ENCODE data around the gene ANKRD44. TPM values are rescaled to one million over a fixed set of nuclear protein-coding genes. Genes with fewer than 3 reads are reported as not detected.

The ANKRD44 gene
- total RNA-seq, 1 experiment from 2014 or later = 2.4 TPM

DNA sequence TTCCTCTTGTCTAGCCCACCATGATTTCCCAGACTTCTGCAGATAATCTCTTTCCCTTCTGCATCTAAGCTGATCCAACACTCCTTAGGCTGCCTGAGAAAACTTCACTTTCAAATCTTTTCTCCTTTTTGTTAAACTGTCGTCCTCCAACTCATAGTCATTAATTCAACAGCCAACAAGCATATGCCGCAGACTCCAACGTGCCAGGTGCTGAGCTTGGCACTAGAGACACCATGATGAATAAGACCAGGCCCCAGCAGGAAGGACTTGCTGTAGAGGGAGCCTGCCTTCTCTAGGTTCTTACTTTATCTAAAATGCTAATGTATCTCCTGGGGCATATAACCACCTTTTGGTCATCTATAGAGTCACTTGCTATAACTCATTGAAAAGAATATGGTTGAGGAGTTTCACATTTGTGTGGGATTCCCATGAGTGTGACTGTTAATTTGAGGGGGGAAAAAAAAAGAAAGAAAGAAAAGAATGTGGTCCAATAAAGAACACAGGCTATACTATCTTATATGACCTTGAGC lies 51.0 kb downstream of the ANKRD44 start:
- Histone ChIP-seq H3K9ac (ENCODE audit: low read length) (no peak overlapping the region), H2AFZ (ENCODE audit: low read length) (no peak overlapping the region), H3K79me2 (ENCODE audit: low read length) (no peaks in the 10 kb centered on the region), H3K36me3 (ENCODE audit: low read depth, low read length) (no peaks in the 10 kb centered on the region), H3F3A (ENCODE audit: low read length, unreplicated experiment) (no peaks in the 10 kb centered on the region), H3K27me3 (ENCODE audit: low read length) (no peaks in the 10 kb centered on the region), H3K9me2 (replicated peaks; ENCODE audit: low read length) (no peaks in the 10 kb centered on the region), H3K9me3 (ENCODE audit: low read length) (no peaks in the 10 kb centered on the region), H4K20me1 (ENCODE audit: low read length) (no peaks in the 10 kb centered on the region), H3K4me2 (ENCODE audit: low read length) (no peak overlapping the region), H3K4me3 (ENCODE audit: low read length) (no peak overlapping the region), H3K4me1 (ENCODE audit: insufficient read depth, low read length) (no peaks in the 10 kb centered on the region), H3K27ac (ENCODE audit: low read length) (no peak overlapping the region)
- intact Hi-C loops (cut with micrococcal nuclease) = no loop called here
- BruUV-seq (replicated peaks) = no TSS peak
- no peak for ATAC-seq
- no peak for TF ChIP-seq EZH2phosphoT487 (IDR thresholded peaks at IDR 0.05; ENCODE audit: borderline replicate concordance, low read length)
- TF ChIP-seq, protein P1, sequence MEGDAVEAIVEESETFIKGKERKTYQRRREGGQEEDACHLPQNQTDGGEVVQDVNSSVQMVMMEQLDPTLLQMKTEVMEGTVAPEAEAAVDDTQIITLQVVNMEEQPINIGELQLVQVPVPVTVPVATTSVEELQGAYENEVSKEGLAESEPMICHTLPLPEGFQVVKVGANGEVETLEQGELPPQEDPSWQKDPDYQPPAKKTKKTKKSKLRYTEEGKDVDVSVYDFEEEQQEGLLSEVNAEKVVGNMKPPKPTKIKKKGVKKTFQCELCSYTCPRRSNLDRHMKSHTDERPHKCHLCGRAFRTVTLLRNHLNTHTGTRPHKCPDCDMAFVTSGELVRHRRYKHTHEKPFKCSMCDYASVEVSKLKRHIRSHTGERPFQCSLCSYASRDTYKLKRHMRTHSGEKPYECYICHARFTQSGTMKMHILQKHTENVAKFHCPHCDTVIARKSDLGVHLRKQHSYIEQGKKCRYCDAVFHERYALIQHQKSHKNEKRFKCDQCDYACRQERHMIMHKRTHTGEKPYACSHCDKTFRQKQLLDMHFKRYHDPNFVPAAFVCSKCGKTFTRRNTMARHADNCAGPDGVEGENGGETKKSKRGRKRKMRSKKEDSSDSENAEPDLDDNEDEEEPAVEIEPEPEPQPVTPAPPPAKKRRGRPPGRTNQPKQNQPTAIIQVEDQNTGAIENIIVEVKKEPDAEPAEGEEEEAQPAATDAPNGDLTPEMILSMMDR (conservative IDR thresholded peaks at IDR 0.05; ENCODE audit: low read depth, low read length) = no peak
- no peak for TF ChIP-seq EZH2 (IDR thresholded peaks at IDR 0.05; ENCODE audit: low read length, unreplicated experiment)
- no peak for DNase-seq
- ChIA-PET POLR2A (ENCODE audit: unreplicated experiment) (no interaction called here), CTCF (no interaction called here)

DNA sequence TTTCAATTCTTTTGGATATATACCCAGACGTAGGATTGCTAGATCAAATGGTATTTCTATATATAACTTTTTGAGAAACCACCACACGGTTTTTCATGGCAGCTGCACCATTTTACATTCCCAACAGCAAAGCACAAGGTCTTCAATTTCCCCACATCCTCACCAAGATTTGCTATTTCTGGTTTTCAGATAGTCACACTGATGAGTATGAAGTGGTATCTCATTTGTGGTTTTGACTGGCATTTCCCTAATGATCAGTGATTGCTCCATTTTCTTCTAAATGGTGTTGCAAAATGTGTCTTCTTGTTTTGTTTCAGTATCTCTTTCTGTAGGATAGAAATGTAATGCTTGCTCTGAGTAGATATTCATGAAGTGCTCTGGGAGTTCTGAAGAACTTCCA lies 52.0 kb downstream of the ANKRD44 start:
- ATAC-seq (no peak), DNase-seq (no peak)
- Histone ChIP-seq H3K4me1 (ENCODE audit: insufficient read depth, low read length) (no peaks in the 10 kb centered on the region), H3K9me3 (ENCODE audit: low read length) (no peaks in the 10 kb centered on the region), H3K27ac (ENCODE audit: low read length) (no peak overlapping the region), H3K9ac (ENCODE audit: low read length) (no peak overlapping the region), H3K4me3 (ENCODE audit: low read length) (no peak overlapping the region), H3K79me2 (ENCODE audit: low read length) (no peaks in the 10 kb centered on the region), H4K20me1 (ENCODE audit: low read length) (no peaks in the 10 kb centered on the region), H3K27me3 (ENCODE audit: low read length) (no peaks in the 10 kb centered on the region), H3K9me2 (replicated peaks; ENCODE audit: low read length) (no peaks in the 10 kb centered on the region), H2AFZ (ENCODE audit: low read length) (no peak overlapping the region), H3K36me3 (ENCODE audit: low read depth, low read length) (no peaks in the 10 kb centered on the region), H3K4me2 (ENCODE audit: low read length) (no peak overlapping the region), H3F3A (ENCODE audit: low read length, unreplicated experiment) (no peaks in the 10 kb centered on the region)
- ChIA-PET POLR2A (ENCODE audit: unreplicated experiment) (no interaction called here), CTCF (no interaction called here)
- no TSS peak for BruUV-seq (replicated peaks)
- TF ChIP-seq EZH2phosphoT487 (IDR thresholded peaks at IDR 0.05; ENCODE audit: borderline replicate concordance, low read length) (no peak), EZH2 (IDR thresholded peaks at IDR 0.05; ENCODE audit: low read length, unreplicated experiment) (no peak)
- TF ChIP-seq, protein P1 (conservative IDR thresholded peaks at IDR 0.05; ENCODE audit: low read depth, low read length) = no peak
- intact Hi-C loops (cut with micrococcal nuclease) = no loop called here

DNA sequence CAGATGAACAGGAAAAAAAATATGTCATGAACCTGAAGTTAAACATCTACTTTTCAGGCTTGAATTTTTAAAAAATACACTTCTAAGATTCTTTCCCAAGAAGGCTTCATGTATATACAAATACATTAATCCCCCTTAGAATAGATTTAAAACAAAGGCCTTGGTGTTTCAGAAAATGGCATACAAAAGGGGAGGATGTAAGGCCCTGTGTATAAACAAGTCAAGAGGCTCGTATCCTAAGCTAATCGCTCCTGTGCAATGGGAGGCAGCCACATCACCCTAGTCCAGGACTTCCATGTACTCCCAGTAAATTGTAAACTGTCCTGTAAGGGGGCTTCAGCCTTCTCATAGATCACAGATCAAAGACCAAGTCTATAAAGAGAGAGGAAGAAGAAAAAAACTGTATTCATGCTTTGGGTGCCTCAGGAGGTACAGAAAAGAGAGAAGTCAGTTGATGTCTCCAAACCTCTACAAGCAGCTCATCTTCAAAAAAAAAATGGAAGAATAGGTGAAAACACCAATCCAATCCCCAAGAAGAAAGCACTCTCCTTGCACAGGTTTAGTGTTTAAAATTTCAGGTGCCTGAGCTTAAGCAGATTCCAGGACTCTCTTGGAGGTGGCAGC lies 53.9 kb downstream of the ANKRD44 start:
- TF ChIP-seq EZH2phosphoT487 (IDR thresholded peaks at IDR 0.05; ENCODE audit: borderline replicate concordance, low read length) = no peak
- TF ChIP-seq, protein P1 (conservative IDR thresholded peaks at IDR 0.05; ENCODE audit: low read depth, low read length) = no peak
- TF ChIP-seq EZH2 (IDR thresholded peaks at IDR 0.05; ENCODE audit: low read length, unreplicated experiment) = no peak
- BruUV-seq (replicated peaks) = no TSS peak
- H3F3A ChIP-seq (ENCODE audit: low read length, unreplicated experiment) = no peaks in the 10 kb centered on the region
- H4K20me1 ChIP-seq (ENCODE audit: low read length) = no peaks in the 10 kb centered on the region
- ChIA-PET CTCF (no interaction called here), POLR2A (ENCODE audit: unreplicated experiment) (interaction anchor here (0.7 kb wide), 1 partner anchor 17 kb away, joined by 3 read pairs; no protein-coding TSS in a partner anchor)
- H2AFZ ChIP-seq (ENCODE audit: low read length) = no peak overlapping the region
- no peak overlapping the region for H3K4me2 ChIP-seq (ENCODE audit: low read length)
- no peak overlapping the region for H3K4me3 ChIP-seq (ENCODE audit: low read length)
- no peaks in the 10 kb centered on the region for H3K27me3 ChIP-seq (ENCODE audit: low read length)
- DNase-seq (no peak), ATAC-seq (no peak)
- H3K27ac ChIP-seq (ENCODE audit: low read length) = no peak overlapping the region
- no peak overlapping the region for H3K9ac ChIP-seq (ENCODE audit: low read length)
- no peaks in the 10 kb centered on the region for H3K36me3 ChIP-seq (ENCODE audit: low read depth, low read length)
- no peaks in the 10 kb centered on the region for H3K79me2 ChIP-seq (ENCODE audit: low read length)
- no peaks in the 10 kb centered on the region for H3K9me3 ChIP-seq (ENCODE audit: low read length)
- no peaks in the 10 kb centered on the region for H3K9me2 ChIP-seq (replicated peaks; ENCODE audit: low read length)
- no peaks in the 10 kb centered on the region for H3K4me1 ChIP-seq (ENCODE audit: insufficient read depth, low read length)
- intact Hi-C loops (cut with micrococcal nuclease) = no loop called here

Data from PC-3 (cell line).